Transverse colon (tissue), 4 donors: Measurements from ENCODE around the gene SERPINA1. TPM values are rescaled to one million over a fixed set of nuclear protein-coding genes. Genes with fewer than 3 reads are reported as not detected.

Source experiments
- DNase-seq: peaks from one replicate; pipeline ENCODE4 v3.0.0-alpha.2; 2019
- H3K27ac ChIP-seq, 4 donors: fragments of 200-600 bp; sonication (generic); 2 replicates each; pipeline ENCODE4 v1.5.1; 2016 to 2018; ENCODE audit warnings: inconsistent platforms in 4 of 4
- H3K27me3 ChIP-seq: fragments of 200-600 bp; sonication (generic); 2 replicates; pipeline ENCODE4 v1.5.1; 2017; ENCODE audit warnings: inconsistent platforms
- H3K36me3 ChIP-seq, 4 donors: fragments of 200-600 bp; sonication (generic); 2 replicates each; pipeline ENCODE4 v1.5.1; 2017 to 2019; ENCODE audit warnings: inconsistent platforms in 4 of 4
- H3K4me1 ChIP-seq, 4 donors: fragments of 200-600 bp; sonication (generic); 2 replicates each; pipeline ENCODE4 v1.5.1; 2017 to 2020; ENCODE audit warnings: inconsistent platforms in 4 of 4
- H3K4me3 ChIP-seq, 4 donors: fragments of 200-600 bp; sonication (generic); 1 replicate in 1 of 4; 2 replicates in 3 of 4; pipeline versions ENCODE4 v1.5.1 to v1.6.1; 2017 to 2019; ENCODE audit warnings: inconsistent platforms in 4 of 4
- H3K9me3 ChIP-seq, 2 donors: fragments of 200-600 bp; sonication (generic); 2 replicates each; pipeline ENCODE4 v1.5.1; 2017 to 2019; ENCODE audit warnings: inconsistent platforms in 2 of 2
- CTCF ChIP-seq, 5 experiments: fragments of 200-600 bp in 3 of 5; fragments of 450-650 bp in 2 of 5; sonication (generic) in 3 of 5; IDR thresholded peaks; 1 replicate in 2 of 5; 2 replicates in 3 of 5; pipeline ENCODE4 v1.5.1; 2016 to 2017; ENCODE audit warnings: antibody characterized with exemption in 5 of 5, inconsistent platforms in 3 of 5, mild to moderate bottlenecking in 2 of 5, moderate library complexity in 1 of 5
- EP300 ChIP-seq: sonication (generic); formaldehyde crosslinking; IDR thresholded peaks from one replicate; pipeline ENCODE4 v1.6.1; 2017; ENCODE audit warnings: antibody characterized with exemption, low read depth
- POLR2A ChIP-seq: fragments of 450-650 bp; IDR thresholded peaks from one replicate; pipeline ENCODE4 v1.6.1; 2016; ENCODE audit warnings: antibody characterized with exemption, mild to moderate bottlenecking, moderate library complexity
- POLR2AphosphoS5 ChIP-seq, 3 donors: sonication (generic); formaldehyde crosslinking; IDR thresholded peaks; one replicate each; pipeline ENCODE4 v1.6.1; 2016; ENCODE audit warnings: antibody characterized with exemption in 3 of 3
- WGBS, 2 donors: methylation state at CpG; one replicate each; pipeline ENCODE4 v1.1.5; 2018; ENCODE audit warnings: low coverage in 1 of 2; 5-methylcytosine and 5-hydroxymethylcytosine counted together
- in situ Hi-C, 4 donors: fragments of 200-750 bp; cut with MboI; loops; one replicate each; pipeline versions ENCODE4 v1.15.0 to v1.15.1; 2017; ENCODE audit warnings: low sequenced_read_pairs in 3 of 4, low pct_ligation_motif_present in 1 of 4, low pct_unique_long_range_greater_than_20kb in 1 of 4
- intact Hi-C: fragments of 100-400 bp; cut with DNase I; formaldehyde crosslinking; loops from one replicate; pipeline ENCODE4 v1.15.1; 2023; ENCODE audit warnings: low total_unique reads
- total RNA-seq, 4 donors: library from RNA; depleted of rRNA; stranded (reverse); fragments of >200 nt; gene quantifications; one replicate each; pipeline ENCODE4 v1.1.0, GENCODE V29; 2016

SERPINA1 gene
- total RNA-seq, 4 donors from 2014 or later, result 35.2 to 107 (median 61.0) TPM

DNA sequence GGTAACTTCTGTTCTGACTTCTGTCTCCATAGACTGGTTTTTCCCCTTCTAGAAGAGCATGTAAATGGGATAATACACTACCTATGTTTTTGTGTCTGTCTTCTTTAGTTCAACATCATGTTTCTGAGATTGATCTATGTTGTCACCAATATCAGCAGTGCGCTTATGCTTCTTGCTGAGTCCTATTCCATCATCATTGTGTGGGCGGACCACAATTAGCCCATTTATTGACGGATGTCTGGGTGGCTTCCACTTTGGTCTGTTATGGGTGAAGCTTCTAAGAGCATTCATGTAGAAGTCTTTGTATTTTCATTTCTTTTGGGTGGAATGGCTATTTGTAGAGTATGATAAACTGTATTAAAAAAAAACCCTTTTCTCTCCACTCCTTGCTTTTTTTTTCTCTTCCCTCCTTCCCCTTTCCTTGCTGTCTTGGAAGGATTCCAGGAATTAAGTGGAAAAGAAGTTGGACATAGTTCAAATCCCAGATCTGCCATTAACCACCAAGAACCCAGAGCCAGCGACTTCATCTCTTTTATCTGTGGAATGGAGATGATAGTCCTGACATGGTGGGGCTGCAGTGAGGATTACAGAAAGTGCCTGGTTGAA, 7.0 kb upstream of the SERPINA1 start:
- in situ Hi-C loops (no loop called here), intact Hi-C loops (no loop called here)
- peaks cover 0 to 40% (median 14%) of the 10 kb centered on the region in 4 donors for H3K4me1 ChIP-seq
- no peak for TF ChIP-seq EP300
- TF ChIP-seq CTCF (IDR thresholded peaks at IDR 0.05), result no peak
- no peak for TF ChIP-seq POLR2A
- TF ChIP-seq POLR2AphosphoS5 (IDR thresholded peaks at IDR 0.05), result no peak
- 76 to 79% methylated on average over 4 of the region's 4 CpGs for WGBS, 2 donors
- no peaks in the 10 kb centered on the region for H3K36me3 ChIP-seq
- H3K4me3 ChIP-seq, result no peak overlapping the region
- H3K27ac ChIP-seq, result peak overlapping the region in 2 of 4 donors; percentile 33 to 41
- no peaks in the 10 kb centered on the region for H3K9me3 ChIP-seq
- no peaks in the 10 kb centered on the region for H3K27me3 ChIP-seq
- DNase-seq, result no peak

- 49% methylated on average over 9 of the region's 9 CpGs; no CpG with 5 or more reads in 1 of the 2 donors for WGBS, 2 donors
- Histone ChIP-seq H3K27ac (peak overlapping the region in 2 of 4 donors; percentile 33 to 41), H3K27me3 (no peaks in the 10 kb centered on the region), H3K4me1 (peaks cover 0 to 44% (median 16%) of the 10 kb centered on the region in 4 donors), H3K4me3 (no peak overlapping the region), H3K36me3 (no peaks in the 10 kb centered on the region), H3K9me3 (no peaks in the 10 kb centered on the region)
- no peak for TF ChIP-seq EP300
- no peak for TF ChIP-seq POLR2A
- no peak for TF ChIP-seq CTCF (IDR thresholded peaks at IDR 0.05)
- TF ChIP-seq POLR2AphosphoS5 (IDR thresholded peaks at IDR 0.05), result no peak
- intact Hi-C loops (no loop called here), in situ Hi-C loops (no loop called here)
- peak; percentile 33 for DNase-seq
Measured at GRCh38 chr14:94394581-94395207, 6.3 kb upstream of the SERPINA1 start.

DNA sequence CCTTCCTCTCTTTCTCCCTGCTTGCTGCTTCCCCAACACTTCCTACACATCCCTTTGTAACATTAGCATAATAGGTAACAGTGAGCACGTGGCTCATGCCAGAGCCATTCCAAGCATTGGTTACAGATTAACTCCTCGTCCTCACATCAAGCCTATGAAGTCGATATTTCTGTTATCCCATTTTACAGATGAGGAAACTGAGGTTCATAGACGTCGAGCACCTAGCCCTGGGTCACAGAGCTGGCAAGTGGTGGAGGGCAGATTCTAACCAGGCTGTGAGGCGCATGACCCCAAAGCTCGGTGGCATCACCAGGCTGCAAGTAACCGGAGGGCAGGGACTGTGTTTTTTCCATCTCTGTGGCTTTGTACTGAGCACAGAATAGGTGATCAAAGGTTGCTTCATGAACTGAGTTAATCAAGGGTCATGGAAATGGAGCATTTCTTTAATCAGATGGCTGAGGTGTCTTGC, 5.7 kb upstream of the SERPINA1 start:
- Histone ChIP-seq H3K9me3 (no peaks in the 10 kb centered on the region), H3K4me1 (peaks cover 0 to 44% (median 16%) of the 10 kb centered on the region in 4 donors), H3K4me3 (no peak overlapping the region), H3K36me3 (no peaks in the 10 kb centered on the region), H3K27me3 (no peaks in the 10 kb centered on the region), H3K27ac (peak overlapping the region in 2 of 4 donors; percentile 33 to 41)
- 50 to 76% methylated on average over 1 to 8 of the region's 8 CpGs for WGBS, 2 donors
- TF ChIP-seq EP300, result no peak
- TF ChIP-seq CTCF (IDR thresholded peaks at IDR 0.05), result no peak
- TF ChIP-seq POLR2AphosphoS5 (IDR thresholded peaks at IDR 0.05), result no peak
- TF ChIP-seq POLR2A, result no peak
- no peak for DNase-seq
- intact Hi-C loops (no loop called here), in situ Hi-C loops (no loop called here)

DNA sequence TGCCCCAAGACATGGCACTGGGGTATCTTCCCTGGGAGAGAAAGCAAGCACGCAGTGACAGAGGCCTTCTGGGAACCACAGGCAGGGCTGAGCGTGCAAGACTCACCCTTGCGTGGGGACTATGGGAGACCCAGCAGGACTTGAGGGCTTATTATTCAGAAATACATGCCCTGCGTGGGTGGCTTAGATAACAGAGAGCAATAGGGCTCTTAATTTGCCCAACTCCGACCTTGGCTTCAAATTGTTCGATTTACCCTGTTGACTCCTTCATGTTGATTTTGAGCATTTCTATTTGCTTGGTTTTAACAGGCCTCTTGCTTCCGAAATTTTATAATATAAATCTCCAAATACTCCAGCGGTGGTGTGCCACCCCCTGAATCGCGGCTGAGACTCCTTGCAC, 5.1 kb upstream of the SERPINA1 start:
- DNase-seq, result no peak
- WGBS, 2 donors, result 92 to 95% methylated on average over 10 of the region's 10 CpGs
- no peaks in the 10 kb centered on the region for H3K36me3 ChIP-seq
- intact Hi-C loops, result no loop called here
- H3K9me3 ChIP-seq, result no peaks in the 10 kb centered on the region
- in situ Hi-C loops, result no loop called here
- H3K27ac ChIP-seq, result no peak overlapping the region
- H3K27me3 ChIP-seq, result no peaks in the 10 kb centered on the region
- H3K4me3 ChIP-seq, result no peak overlapping the region
- TF ChIP-seq EP300, result no peak
- no peak for TF ChIP-seq POLR2AphosphoS5 (IDR thresholded peaks at IDR 0.05)
- TF ChIP-seq POLR2A, result no peak
- no peak for TF ChIP-seq CTCF (IDR thresholded peaks at IDR 0.05)
- H3K4me1 ChIP-seq, result peaks cover 0 to 44% (median 16%) of the 10 kb centered on the region in 4 donors
